Activated T-cell treated with anti-CD3 and anti-CD28 coated beads, Interleukin-2, amount 50 U/mL, for 4 hours (primary cell): Measurements from ENCODE around the gene MYCBP. TPM values are rescaled to one million over a fixed set of nuclear protein-coding genes. Genes with fewer than 3 reads are reported as not detected.
A peak's percentile ranks its signal among the peaks of the same experiment; 100 is the strongest.

Experiments
- ATAC-seq, 2 donors: fragments of 200-7000 bp; cut with Tn5 transposase; one replicate each; pipeline ENCODE4 v1.10.0; 2021
- DNase-seq: peaks from one replicate; pipeline ENCODE4 v3.0.0-alpha.2; 2020
- H3K27me3 Mint-ChIP-seq: one replicate; pipeline ENCODE4 v1.8.0; 2021; ENCODE audit warnings: low read depth, mixed read lengths
- H3K36me3 Mint-ChIP-seq: one replicate; pipeline ENCODE4 v1.8.0; 2022; ENCODE audit warnings: mixed read lengths; ENCODE audit not compliant: insufficient read depth
- H3K4me1 Mint-ChIP-seq: one replicate; pipeline ENCODE4 v1.8.0; 2021; ENCODE audit warnings: low read depth, mixed read lengths
- H3K4me3 Mint-ChIP-seq: one replicate; pipeline ENCODE4 v1.8.0; 2021; ENCODE audit warnings: mild to moderate bottlenecking, moderate library complexity, mixed read lengths
- H3K9me3 Mint-ChIP-seq: one replicate; pipeline ENCODE4 v1.8.0; 2021; ENCODE audit warnings: mixed read lengths
- total RNA-seq, 3 donors: library from RNA; stranded (reverse); gene quantifications; one replicate each; pipeline ENCODE4 v1.2.1, GENCODE V29; 2021

The MYCBP gene
- total RNA-seq, 3 donors from 2014 or later, result 38.0 to 50.3 (median 48.9) TPM

- Mint-ChIP-seq H3K4me1 (peaks cover 7% of the 10 kb centered on the region), H3K9me3 (no peaks in the 10 kb centered on the region), H3K4me3 (no peak overlapping the region), H3K36me3 (no peaks in the 10 kb centered on the region), H3K27me3 (peaks cover 62% of the 10 kb centered on the region)
- DNase-seq (no peak), ATAC-seq (no peak)
These were observed 53.6 kb downstream of the MYCBP start for GRCh38 chr1:38819516-38819915.

GRCh38 chr1:38819040-38819439 is 54.1 kb downstream of the MYCBP start:
- Mint-ChIP-seq H3K9me3 (no peaks in the 10 kb centered on the region), H3K4me1 (peaks cover 7% of the 10 kb centered on the region), H3K4me3 (no peak overlapping the region), H3K27me3 (peaks cover 62% of the 10 kb centered on the region), H3K36me3 (no peaks in the 10 kb centered on the region)
- ATAC-seq (no peak), DNase-seq (no peak)

GRCh38 chr1:38818175-38818976 is 54.8 kb downstream of the MYCBP start:
- H3K4me3 Mint-ChIP-seq, result no peak overlapping the region

GRCh38 chr1:38817267-38818174 is 55.6 kb downstream of the MYCBP start:
- Mint-ChIP-seq H3K27me3 (peaks cover 68% of the 10 kb centered on the region), H3K9me3 (no peaks in the 10 kb centered on the region), H3K36me3 (no peaks in the 10 kb centered on the region), H3K4me1 (peaks cover 7% of the 10 kb centered on the region), H3K4me3 (no peak overlapping the region)
- DNase-seq (no peak), ATAC-seq (peak in 1 of 2 donors; percentile 13)

More at GRCh38 chr1:38818175-38818976, 54.8 kb downstream of the MYCBP start:
- no peaks in the 10 kb centered on the region for H3K36me3 Mint-ChIP-seq
- no peaks in the 10 kb centered on the region for H3K9me3 Mint-ChIP-seq
- DNase-seq, result peak; percentile 44
- peaks cover 67% of the 10 kb centered on the region for H3K27me3 Mint-ChIP-seq
- peak; percentile 77 to 90 for ATAC-seq
- peaks cover 7% of the 10 kb centered on the region for H3K4me1 Mint-ChIP-seq

- Mint-ChIP-seq H3K36me3 (no peaks in the 10 kb centered on the region), H3K9me3 (no peaks in the 10 kb centered on the region), H3K4me1 (peaks cover 7% of the 10 kb centered on the region), H3K27me3 (peaks cover 74% of the 10 kb centered on the region), H3K4me3 (no peak overlapping the region)
- ATAC-seq (peak; percentile 37 to 56), DNase-seq (no peak)
These were observed 57.1 kb downstream of the MYCBP start for GRCh38 chr1:38815903-38816627.

GRCh38 chr1:38814984-38815464 is 58.1 kb downstream of the MYCBP start:
- Mint-ChIP-seq H3K27me3 (peaks cover 79% of the 10 kb centered on the region), H3K4me1 (peaks cover 7% of the 10 kb centered on the region), H3K9me3 (no peaks in the 10 kb centered on the region), H3K4me3 (no peak overlapping the region), H3K36me3 (no peaks in the 10 kb centered on the region)
- DNase-seq (no peak), ATAC-seq (no peak)

- Mint-ChIP-seq H3K4me1 (peaks cover 7% of the 10 kb centered on the region), H3K36me3 (no peaks in the 10 kb centered on the region), H3K27me3 (peaks cover 76% of the 10 kb centered on the region), H3K9me3 (no peaks in the 10 kb centered on the region), H3K4me3 (no peak overlapping the region)
- ATAC-seq (no peak), DNase-seq (no peak)
These were observed 58.6 kb downstream of the MYCBP start for GRCh38 chr1:38814444-38814983.

GRCh38 chr1:38812981-38813380 is 60.2 kb downstream of the MYCBP start:
- Mint-ChIP-seq H3K9me3 (no peaks in the 10 kb centered on the region), H3K27me3 (peaks cover 79% of the 10 kb centered on the region), H3K4me3 (no peak overlapping the region), H3K4me1 (peaks cover 7% of the 10 kb centered on the region), H3K36me3 (no peaks in the 10 kb centered on the region)
- no peak for DNase-seq
- ATAC-seq, result no peak

Other genes with a start within 250 kb of the MYCBP start
- 10 to 100 TPM; 12.4 to 20.2 (median 16.5) TPM for gene RRAGC, start 13.6 kb downstream of the MYCBP start, total RNA-seq
- gene GJA9, start 8.2 kb upstream of the MYCBP start, total RNA-seq, result not detected
- gene RHBDL2, start 68.5 kb upstream of the MYCBP start, total RNA-seq, result not detected
- 100 to 1,000 TPM in 1 of 3 donors, 10 to 100 TPM in 2; 89.5 to 108 (median 97.3) TPM for gene AKIRIN1, start 117.9 kb upstream of the MYCBP start, total RNA-seq
- gene NDUFS5, start 153.0 kb upstream of the MYCBP start, total RNA-seq, result 100 to 1,000 TPM; 161 to 226 (median 205) TPM